ENCODE results near the gene WDR18.
"Not testable (repeated sequence)": the region's sequence is repeated elsewhere in the genome, so short reads cannot be mapped to it uniquely, and the experiment has no call there.

Gene WDR18

GRCh38 chr19:950352-951066 is 33.6 kb upstream of the WDR18 start:
- no peak for DNase-seq

GRCh38 chr19:952049-952679 is 32.0 kb upstream of the WDR18 start:
- no peak for DNase-seq

GRCh38 chr19:952680-953444 is 31.3 kb upstream of the WDR18 start:
- no peak for DNase-seq

GRCh38 chr19:953445-954271 is 30.5 kb upstream of the WDR18 start:
- DNase-seq = no peak

GRCh38 chr19:954272-954671 is 29.9 kb upstream of the WDR18 start:
- no peak for DNase-seq

- no peak for DNase-seq
These were observed 29.3 kb upstream of the WDR18 start for GRCh38 chr19:954672-955494.

GRCh38 chr19:955803-956765 is 28.1 kb upstream of the WDR18 start:
- DNase-seq = no peak

- no peak for DNase-seq
These were observed 27.2 kb upstream of the WDR18 start for GRCh38 chr19:956766-957440.

GRCh38 chr19:957578-957977 is 26.6 kb upstream of the WDR18 start:
- not testable (repeated sequence) for DNase-seq

- DNase-seq = no peak
These were observed 24.9 kb upstream of the WDR18 start for GRCh38 chr19:958967-959855.

GRCh38 chr19:960020-960419 is 24.1 kb upstream of the WDR18 start:
- DNase-seq = no peak

GRCh38 chr19:960601-960938 is 23.6 kb upstream of the WDR18 start:
- DNase-seq = no peak

- no peak for DNase-seq
These were observed 22.1 kb upstream of the WDR18 start for GRCh38 chr19:961866-962620.

- no peak for DNase-seq
These were observed 21.3 kb upstream of the WDR18 start for GRCh38 chr19:962683-963400.

GRCh38 chr19:963486-963951 is 20.6 kb upstream of the WDR18 start:
- no peak for DNase-seq

GRCh38 chr19:964116-964520 is 20.0 kb upstream of the WDR18 start:
- DNase-seq = no peak

Data from SW 1271 (cell line).